ENCODE measurements around the gene DENND1A. TPM values are rescaled to one million over a fixed set of nuclear protein-coding genes. Genes with fewer than 3 reads are reported as not detected.

The DENND1A gene
- total and polyA plus RNA-seq, 2 of the 13 experiments (the other 11 are each of a cell fraction or from before 2014, with no cell fraction given) = 14.8 to 30.1 TPM

GRCh38 chr9:123848447-123849085 lies 81.4 kb downstream of the DENND1A start (continued):
- TF ChIP-seq PRDM4 (CRISPR knock-in tag; IDR thresholded peaks at IDR 0.05; ENCODE audit: borderline replicate concordance) = no peak
- TF ChIP-seq ZNF660 (CRISPR knock-in tag; IDR thresholded peaks at IDR 0.05; ENCODE audit: borderline replicate concordance, low read depth) = no peak
- TF ChIP-seq BRD4 (CRISPR knock-in tag; IDR thresholded peaks at IDR 0.05) = no peak
- TF ChIP-seq KDM5A (IDR thresholded peaks at IDR 0.05; ENCODE audit: borderline replicate concordance, low read length) = no peak
- TF ChIP-seq ZNF101 (CRISPR knock-in tag; IDR thresholded peaks at IDR 0.05; ENCODE audit: borderline replicate concordance, low read depth) = no peak
- no peak for TF ChIP-seq ZFP1 (CRISPR knock-in tag; IDR thresholded peaks at IDR 0.05)
- no peak for TF ChIP-seq SNRNP70 (IDR thresholded peaks at IDR 0.05; ENCODE audit: low read depth, low read length)
- no peak for TF ChIP-seq ZNF280B (CRISPR knock-in tag; IDR thresholded peaks at IDR 0.05; ENCODE audit: borderline replicate concordance)
- no peak for TF ChIP-seq TRIM22 (IDR thresholded peaks at IDR 0.05)
